ENCODE results near the gene SPACA1.

Gene SPACA1

DNA sequence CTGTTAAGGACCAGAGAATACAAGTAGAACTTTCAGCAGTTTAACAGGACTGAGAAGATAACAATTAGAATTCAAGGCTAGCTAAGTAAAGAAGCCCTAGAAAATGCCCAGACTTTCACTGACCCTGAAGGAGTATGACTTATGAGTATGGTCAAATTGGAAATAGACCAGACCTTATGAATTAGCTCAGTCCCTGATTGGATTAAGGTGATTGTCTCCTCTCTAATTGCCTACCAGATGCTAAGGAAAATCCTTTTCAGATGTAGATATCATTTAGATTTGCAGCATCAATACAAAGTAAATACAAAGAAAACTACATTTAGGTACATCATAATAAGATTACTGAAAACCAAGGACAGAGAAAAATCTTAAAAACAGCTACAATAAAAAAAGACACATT, 59.6 kb downstream of the SPACA1 start:
- DNase-seq = no peak

GRCh38 chr6:88111991-88112390, 64.3 kb downstream of the SPACA1 start:
- no peak for DNase-seq

DNA sequence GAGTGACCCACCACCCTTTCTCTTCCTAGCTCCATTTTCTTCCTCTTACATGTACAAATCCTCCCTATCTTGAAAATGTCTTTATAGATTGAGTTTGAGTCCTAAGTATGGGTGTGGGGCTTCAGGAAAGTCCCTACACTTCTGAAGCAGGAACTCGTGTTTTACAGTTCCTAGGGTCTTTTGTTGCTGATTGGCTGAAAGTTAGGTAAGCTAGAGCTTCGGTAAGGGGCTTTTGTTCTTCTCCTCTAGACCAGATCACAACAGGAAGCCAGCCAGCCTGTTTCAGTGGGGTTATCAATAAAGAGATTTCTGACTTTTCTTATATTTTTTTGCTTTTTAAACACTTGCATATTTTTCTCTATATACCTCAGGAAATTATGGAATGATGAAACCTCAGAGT, 67.2 kb downstream of the SPACA1 start:
- DNase-seq = no peak

DNA sequence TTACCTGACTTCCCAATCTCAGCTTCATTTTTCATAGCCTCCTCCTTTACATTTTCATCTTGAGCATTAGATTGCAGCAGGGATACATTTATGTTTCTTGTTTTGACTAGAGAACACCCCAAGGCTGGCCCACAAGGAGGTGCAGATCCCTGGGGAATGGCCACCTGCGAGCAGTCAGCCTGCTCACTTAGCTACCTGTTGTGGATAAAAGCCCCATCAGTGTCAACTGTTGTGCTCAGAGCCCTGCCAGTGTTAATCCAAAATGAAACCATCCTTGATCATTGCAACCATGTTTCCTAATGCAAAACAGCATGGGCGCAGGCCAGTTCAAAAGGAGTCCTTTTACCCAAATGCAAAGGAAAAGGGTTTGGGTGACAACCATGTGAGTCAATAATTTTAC, 67.7 kb downstream of the SPACA1 start:
- DNase-seq = no peak

- no peak for DNase-seq
Observed at GRCh38 chr6:88116276-88116675, 68.6 kb downstream of the SPACA1 start.
